Left lung (tissue), 14 donors: ENCODE data around the gene TAS1R3. TPM values are rescaled to one million over a fixed set of nuclear protein-coding genes. Genes with fewer than 3 reads are reported as not detected.

Experiments
- ATAC-seq: fragments of 200-7000 bp; cut with Tn5 transposase; one replicate; pipeline ENCODE4 v1.9.1; 2020; ENCODE audit warnings: moderate library complexity
- DNase-seq, 4 donors: peaks; one replicate each; pipeline ENCODE4 v3.0.0-alpha.2; 2013 to 2020
- H3K27ac ChIP-seq, 2 donors: fragments of 200-600 bp; sonication (generic) in 1 of 2; one replicate each; pipeline versions ENCODE4 v1.5.0 to v1.8.0; 2020 to 2021
- H3K27me3 ChIP-seq, 2 donors: fragments of 200-600 bp; sonication (generic) in 1 of 2; one replicate each; pipeline versions ENCODE4 v1.5.0 to v1.8.0; 2020 to 2021
- H3K36me3 ChIP-seq, 2 donors: fragments of 200-600 bp; sonication (generic) in 1 of 2; one replicate each; pipeline versions ENCODE4 v1.5.0 to v1.8.0; 2020 to 2021
- H3K4me1 ChIP-seq, 2 donors: fragments of 200-600 bp; one replicate each; pipeline ENCODE4 v1.8.0; 2021
- H3K4me3 ChIP-seq, 2 donors: fragments of 200-600 bp; sonication (generic) in 1 of 2; one replicate each; pipeline versions ENCODE4 v1.5.0 to v1.8.0; 2020 to 2021; ENCODE audit warnings: mild to moderate bottlenecking in 1 of 2
- H3K9me3 ChIP-seq, 2 donors: fragments of 200-600 bp; sonication (generic) in 1 of 2; one replicate each; pipeline versions ENCODE4 v1.5.0 to v1.8.0; 2020 to 2021
- CTCF ChIP-seq, 2 donors: fragments of 200-600 bp; sonication (generic) in 1 of 2; IDR thresholded peaks; one replicate each; pipeline versions ENCODE4 v1.5.0 to v1.8.0; 2021; ENCODE audit warnings: antibody characterized with exemption in 2 of 2
- intact Hi-C, 2 donors: fragments of 100-400 bp; cut with DNase I; formaldehyde crosslinking; loops; one replicate each; pipeline versions ENCODE4 v1.11.2 to v1.14.2; 2022
- long read RNA-seq, 12 donors: library from polyadenylated mRNA in 2 of 12; unstranded in 2 of 12; transcript quantifications; one replicate each; pipeline ENCODE4 v2.0.0 and lab custom pipeline, GENCODE V29; 2019 to 2026
- polyA plus RNA-seq, 6 donors: library from polyadenylated mRNA; unstranded; fragments of 120-200 nt; gene quantifications; one replicate each; pipeline ENCODE4 v1.2.1, GENCODE V29; 2013; ENCODE audit not compliant: insufficient read length in 6 of 6
- total RNA-seq, 2 donors: library from RNA; stranded (reverse); fragmentation: NEBNext Ultra II Directional; extraction: Animal tissue kit (Norgen Biotek cat#: 25700); gene quantifications; one replicate each; pipeline ENCODE4 v1.2.1, GENCODE V29; 2021
- donor health status: DM: no; HTN: yes; CAD: no.
- donor health status: DM: no; HTN: no; CAD: no.

TAS1R3 gene
- total RNA-seq = under 1 TPM; 0.20 to 0.37 TPM
- under 1 TPM; 0.23 to 0.75 (median 0.41) TPM for polyA plus RNA-seq
- long read RNA-seq, donor 1 = 0 reads
- long read RNA-seq, donor 2 = 0 reads
- long read RNA-seq, donor 3 = 0 reads
- long read RNA-seq, donor 4 = 0 reads
- long read RNA-seq, donor 5 = 0 reads
- long read RNA-seq, donor 6 = 0 reads
- long read RNA-seq, donor 7, partial matches to known transcripts = 22 of 39 reads
- long read RNA-seq, donor 7, other reads (novel, unspliced or antisense) = 17 of 39 reads
- long read RNA-seq, donor 8 = 0 reads
- long read RNA-seq, donor 9 = 0 reads
- long read RNA-seq, donor 10 = 0 reads
- long read RNA-seq, donor 11 = 0 reads
- long read RNA-seq, donor 12 = 0 reads

GRCh38 chr1:1331068-1331965, at the start of gene TAS1R3:
TSS of gene TAS1R3 (plus strand) at chr1:1331280. CDS start at chr1:1331346, 66 bp downstream.
- intact Hi-C loops = no loop called here
- DNase-seq = no peak

GRCh38 chr1:1281533-1282321, 49.4 kb upstream of the TAS1R3 start:
- ATAC-seq (peak; percentile 87), DNase-seq (peak in 2 of 4 donors; percentile 63 to 87)
- Histone ChIP-seq H3K27me3 (peaks cover 7 to 30% of the 10 kb centered on the region in 2 donors), H3K27ac (no peak overlapping the region), H3K36me3 (no peaks in the 10 kb centered on the region), H3K4me1 (no peaks in the 10 kb centered on the region), H3K4me3 (no peak overlapping the region), H3K9me3 (no peaks in the 10 kb centered on the region)
- TF ChIP-seq CTCF (IDR thresholded peaks at IDR 0.05) = no peak
- intact Hi-C loops = no loop called here

More at GRCh38 chr1:1331068-1331965, at the start of gene TAS1R3:
- Histone ChIP-seq H3K4me3 (no peak within 1 kb of the TSS), H3K36me3 (peaks cover 0 to 39% of the 10 kb centered on the region in 2 donors), H3K27ac (no peak within 1 kb of the TSS), H3K4me1 (peaks cover 1 to 16% of the 10 kb centered on the region in 2 donors), H3K27me3 (no peaks in the 10 kb centered on the region), H3K9me3 (no peaks in the 10 kb centered on the region)
- ATAC-seq = peak; percentile 4
- no peak for TF ChIP-seq CTCF (IDR thresholded peaks at IDR 0.05)

GRCh38 chr1:1282998-1283397, 48.1 kb upstream of the TAS1R3 start:
- intact Hi-C loops = no loop called here
- Histone ChIP-seq H3K27me3 (peaks cover 8 to 43% of the 10 kb centered on the region in 2 donors), H3K4me3 (no peak overlapping the region), H3K36me3 (no peaks in the 10 kb centered on the region), H3K9me3 (no peaks in the 10 kb centered on the region), H3K4me1 (no peaks in the 10 kb centered on the region), H3K27ac (no peak overlapping the region)
- ATAC-seq = no peak
- no peak for DNase-seq
- no peak for TF ChIP-seq CTCF (IDR thresholded peaks at IDR 0.05)

- intact Hi-C loops = no loop called here
- H3K4me3 ChIP-seq = no peak overlapping the region
- no peak for TF ChIP-seq CTCF (IDR thresholded peaks at IDR 0.05)
Observed at GRCh38 chr1:1283821-1284220, 47.3 kb upstream of the TAS1R3 start.

More at GRCh38 chr1:1283821-1284220, 47.3 kb upstream of the TAS1R3 start:
- no peaks in the 10 kb centered on the region for H3K36me3 ChIP-seq
- no peaks in the 10 kb centered on the region for H3K4me1 ChIP-seq
- peaks cover 8 to 43% of the 10 kb centered on the region in 2 donors for H3K27me3 ChIP-seq
- no peak overlapping the region for H3K27ac ChIP-seq
- no peaks in the 10 kb centered on the region for H3K9me3 ChIP-seq
- DNase-seq (no peak), ATAC-seq (no peak)
